Measurements from ENCODE around the gene PDCD6IP.
"Not testable (repeated sequence)": the region's sequence is repeated elsewhere in the genome, so short reads cannot be mapped to it uniquely, and the experiment has no call there.

PDCD6IP gene

GRCh38 chr3:33792167-33792892 is 6.1 kb upstream of the PDCD6IP start:
- no peak for DNase-seq

DNA sequence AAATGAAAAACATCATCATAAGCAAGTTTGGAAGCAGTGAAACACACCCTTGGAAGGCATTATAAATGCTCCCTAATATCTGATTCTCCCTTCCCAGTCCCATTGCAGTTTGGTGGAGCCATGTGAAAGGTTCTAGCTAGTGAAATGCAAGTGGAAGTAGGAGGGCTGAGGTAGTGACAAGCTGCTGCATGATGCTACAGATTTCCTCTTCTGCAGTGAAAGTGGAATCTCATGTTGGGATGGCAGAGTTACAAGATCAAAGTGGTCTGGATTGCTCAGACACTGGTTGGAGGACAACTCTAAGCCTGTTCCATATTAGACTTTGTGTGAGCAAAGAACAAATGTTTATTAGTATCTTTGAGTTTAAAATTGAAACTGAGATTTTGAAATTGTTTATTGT is 3.3 kb upstream of the PDCD6IP start:
- no peak for DNase-seq

- no peak for DNase-seq
These were observed 2.4 kb upstream of the PDCD6IP start for GRCh38 chr3:33795856-33796536.

GRCh38 chr3:33798113-33798417 is 365 bp upstream of the PDCD6IP start:
- no peak for DNase-seq

DNA sequence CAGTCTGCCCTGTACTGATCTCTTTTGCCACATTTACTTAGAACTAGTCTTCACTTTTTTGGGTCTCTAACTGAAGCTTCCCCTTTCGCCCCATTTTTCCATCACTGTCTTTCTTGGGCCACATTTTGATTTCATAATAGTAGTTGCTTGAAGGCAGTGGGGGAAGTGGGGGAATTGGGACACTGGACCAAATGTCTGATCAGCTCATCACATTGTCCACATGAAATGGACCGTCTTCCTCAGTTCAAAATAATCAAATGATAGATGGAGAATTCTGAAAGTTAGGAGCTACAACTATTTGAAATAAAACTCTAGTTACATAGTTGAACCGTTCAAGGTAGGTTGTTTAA is 747 bp downstream of the PDCD6IP start:
- no peak for DNase-seq

GRCh38 chr3:33803252-33803651 is 4.8 kb downstream of the PDCD6IP start:
- DNase-seq, result no peak

- no peak for DNase-seq
These were observed 5.6 kb downstream of the PDCD6IP start for GRCh38 chr3:33803894-33804526.

GRCh38 chr3:33807191-33807590 is 8.8 kb downstream of the PDCD6IP start:
- DNase-seq, result no peak

DNA sequence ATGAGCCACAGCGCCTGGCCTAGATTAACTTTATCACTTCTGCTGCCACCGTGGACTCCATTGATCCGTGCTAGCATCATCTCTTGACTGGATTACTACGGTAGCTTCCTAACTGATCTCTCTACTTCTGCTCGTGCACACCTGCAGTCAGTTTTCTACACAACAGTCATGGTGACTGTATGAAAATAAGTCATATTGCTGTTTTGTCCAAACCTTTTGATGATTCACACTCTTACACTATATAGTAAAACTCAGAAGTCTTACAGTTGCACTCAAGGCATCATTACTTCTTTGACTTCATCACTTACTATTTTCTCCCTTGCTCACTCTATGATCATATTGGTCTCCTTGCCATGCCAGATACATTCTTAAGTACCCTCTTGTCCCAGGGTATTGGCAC is 10.1 kb downstream of the PDCD6IP start:
- DNase-seq, result no peak

DNA sequence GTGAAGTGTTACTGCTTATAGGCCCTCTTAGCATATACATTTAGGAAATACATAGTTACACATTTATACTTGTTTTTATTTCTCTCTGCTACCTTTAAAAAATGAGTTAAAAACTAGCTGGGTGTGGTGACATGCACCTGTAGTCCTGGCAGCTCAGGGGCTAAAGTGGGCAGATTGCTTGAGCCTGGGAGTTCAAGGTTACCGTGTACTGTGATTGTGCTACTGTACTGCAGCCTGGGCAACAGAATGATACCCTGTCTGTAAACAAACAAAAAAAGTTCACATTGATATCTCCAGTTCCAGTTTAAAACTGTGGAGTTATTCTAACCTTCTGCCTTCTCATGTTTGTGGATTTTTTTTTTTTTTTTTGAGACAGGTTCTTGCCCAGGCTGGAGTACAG is 12.1 kb downstream of the PDCD6IP start:
- DNase-seq, result no peak

GRCh38 chr3:33821989-33822388 is 23.6 kb downstream of the PDCD6IP start:
- no peak for DNase-seq

DNA sequence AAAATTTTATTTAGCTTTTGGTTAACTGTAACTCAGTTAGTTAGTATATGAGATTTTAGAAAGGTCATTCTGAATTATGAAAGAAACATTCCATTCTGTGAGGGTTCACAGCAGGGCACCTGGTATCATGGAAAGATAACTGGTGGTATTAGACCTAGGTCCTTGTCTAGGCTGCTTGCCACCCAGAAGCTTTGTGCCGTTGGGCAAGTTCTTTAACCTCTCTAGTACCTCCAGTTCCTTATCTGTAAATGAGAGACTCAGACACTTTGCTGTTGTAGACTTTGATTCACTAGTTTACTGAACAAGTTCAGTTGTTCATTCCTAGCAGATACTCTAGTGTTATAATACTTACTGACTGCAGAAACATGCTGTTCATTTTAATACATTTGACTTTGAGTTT is 25.4 kb downstream of the PDCD6IP start:
- no peak for DNase-seq

DNA sequence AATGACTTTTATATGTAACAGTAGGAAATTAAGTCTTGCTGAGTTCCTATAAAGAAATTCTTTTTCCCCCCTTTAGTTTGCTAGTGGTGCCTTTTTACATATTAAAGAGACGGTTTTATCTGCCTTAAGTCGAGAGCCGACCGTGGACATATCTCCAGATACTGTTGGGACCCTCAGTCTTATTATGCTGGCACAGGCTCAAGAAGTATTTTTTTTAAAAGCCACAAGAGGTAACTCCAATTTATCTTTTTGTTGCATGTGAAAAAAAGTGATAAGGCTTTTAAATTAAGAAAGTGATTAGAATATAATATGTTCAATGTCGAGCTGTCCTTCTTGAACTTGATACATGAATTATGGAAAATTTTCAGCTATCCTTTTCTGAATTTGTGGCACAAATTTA is 26.7 kb downstream of the PDCD6IP start:
- DNase-seq, result no peak

- DNase-seq, result no peak
These were observed 27.8 kb downstream of the PDCD6IP start for GRCh38 chr3:33826206-33826605.

DNA sequence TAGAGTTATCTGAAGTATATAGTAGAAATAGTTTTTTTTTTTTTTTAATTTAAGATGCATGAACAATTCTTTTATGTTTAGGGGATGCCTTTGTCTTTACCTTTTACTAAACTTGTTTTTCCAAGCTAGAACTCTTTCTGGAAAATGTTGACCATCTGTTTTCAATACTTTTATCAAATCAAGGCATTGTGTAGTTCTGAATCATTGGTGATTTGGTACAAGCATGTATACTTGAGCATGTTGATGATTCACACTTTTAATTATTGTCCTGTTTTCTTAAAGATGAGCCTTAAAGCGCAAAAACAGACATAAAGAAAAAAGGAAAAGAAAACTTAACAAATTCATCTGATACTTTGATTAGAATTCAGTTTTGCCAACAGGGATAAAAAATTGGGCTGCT is 28.3 kb downstream of the PDCD6IP start:
- DNase-seq, result no peak

- no peak for DNase-seq
These were observed 31.3 kb downstream of the PDCD6IP start for GRCh38 chr3:33829720-33830119.

- no peak for DNase-seq
These were observed 32.6 kb downstream of the PDCD6IP start for GRCh38 chr3:33831053-33831452.

GRCh38 chr3:33833408-33834095 is 35.1 kb downstream of the PDCD6IP start:
- DNase-seq, result no peak

DNA sequence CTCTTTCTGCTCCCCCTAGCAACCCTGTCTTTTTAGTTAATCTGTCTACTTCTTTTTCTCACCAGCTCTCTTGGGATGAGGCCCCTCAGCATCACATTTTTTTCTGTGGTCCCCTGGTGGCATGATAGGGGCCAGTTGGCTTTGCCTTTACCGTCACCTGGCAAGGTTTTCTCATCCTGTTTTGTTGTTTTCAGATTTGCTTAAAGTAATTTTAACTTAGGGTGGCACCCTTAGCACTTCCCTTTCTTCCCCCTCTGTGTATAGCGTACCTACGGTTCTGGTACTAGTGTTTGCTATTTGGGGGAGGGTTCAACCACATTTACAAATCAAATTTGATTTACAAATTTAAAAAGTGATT is 35.6 kb downstream of the PDCD6IP start:
- no peak for DNase-seq

- not testable (repeated sequence) for DNase-seq
These were observed 38.8 kb downstream of the PDCD6IP start for GRCh38 chr3:33837182-33837581.

GRCh38 chr3:33839283-33839682 is 40.9 kb downstream of the PDCD6IP start:
- no peak for DNase-seq

DNA sequence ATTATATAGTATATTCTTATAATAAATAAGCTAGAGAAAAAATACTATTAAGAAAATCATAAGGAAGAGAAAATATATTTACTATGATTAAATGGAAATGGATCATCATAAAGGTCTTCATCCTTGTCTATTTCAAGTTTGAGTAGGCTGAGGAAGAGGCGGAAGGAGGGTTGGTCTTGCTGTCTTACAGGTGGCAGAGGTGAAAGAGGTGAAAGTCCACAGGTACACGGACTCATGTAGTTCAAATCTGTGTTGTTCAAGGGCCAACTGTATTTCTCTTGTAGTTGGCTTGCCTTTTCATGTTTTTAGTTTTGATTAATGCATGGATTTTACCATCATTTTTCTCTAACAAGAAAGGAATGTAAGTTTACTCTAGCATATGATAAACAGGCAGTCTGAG is 41.7 kb downstream of the PDCD6IP start:
- no peak for DNase-seq

- no peak for DNase-seq
These were observed 50.4 kb downstream of the PDCD6IP start for GRCh38 chr3:33848624-33849347.
